Lower leg skin (tissue), 4 donors: Measurements from ENCODE around the gene C17orf67. TPM values are rescaled to one million over a fixed set of nuclear protein-coding genes. Genes with fewer than 3 reads are reported as not detected.
A peak's percentile ranks its signal among the peaks of the same experiment; 100 is the strongest.

Source experiments
- DNase-seq, 2 donors: peaks; one replicate each; pipeline ENCODE4 v3.0.0-alpha.2; 2019; ENCODE audit warnings: low spot score in 2 of 2
- H3K4me3 ChIP-seq: fragments of 200-600 bp; sonication (generic); 2 replicates; pipeline ENCODE4 v1.5.1; 2017; ENCODE audit warnings: mild to moderate bottlenecking, low read depth; ENCODE audit not compliant: poor library complexity, severe bottlenecking
- POLR2A ChIP-seq, 2 donors: fragments of 450-650 bp; IDR thresholded peaks; one replicate each; pipeline ENCODE4 v1.6.1; 2016 to 2017; ENCODE audit warnings: antibody characterized with exemption in 2 of 2, mild to moderate bottlenecking in 1 of 2, moderate library complexity in 1 of 2
- WGBS, 2 donors: methylation state at CpG; one replicate each; pipeline ENCODE4 v1.1.5; 2018; 5-methylcytosine and 5-hydroxymethylcytosine counted together
- intact Hi-C: fragments of 100-400 bp; cut with DNase I; formaldehyde crosslinking; loops from one replicate; pipeline ENCODE4 v1.15.0; 2023; ENCODE audit warnings: low total_unique reads
- total RNA-seq, 4 donors: library from RNA; depleted of rRNA; stranded (reverse); fragments of >200 nt; gene quantifications; one replicate each; pipeline ENCODE4 v1.1.0, GENCODE V29; 2016
- TF ChIP-seq, protein P1 (sequence below), 3 donors: fragments of 450-650 bp; IDR thresholded peaks; one replicate each; pipeline ENCODE4 v1.5.1; 2016; ENCODE audit warnings: antibody characterized with exemption in 3 of 3, mild to moderate bottlenecking in 3 of 3, moderate library complexity in 2 of 3

The C17orf67 gene
- total RNA-seq, 4 donors from 2014 or later, result 0.58 to 1.2 (median 0.88) TPM; not detected in 1

DNA sequence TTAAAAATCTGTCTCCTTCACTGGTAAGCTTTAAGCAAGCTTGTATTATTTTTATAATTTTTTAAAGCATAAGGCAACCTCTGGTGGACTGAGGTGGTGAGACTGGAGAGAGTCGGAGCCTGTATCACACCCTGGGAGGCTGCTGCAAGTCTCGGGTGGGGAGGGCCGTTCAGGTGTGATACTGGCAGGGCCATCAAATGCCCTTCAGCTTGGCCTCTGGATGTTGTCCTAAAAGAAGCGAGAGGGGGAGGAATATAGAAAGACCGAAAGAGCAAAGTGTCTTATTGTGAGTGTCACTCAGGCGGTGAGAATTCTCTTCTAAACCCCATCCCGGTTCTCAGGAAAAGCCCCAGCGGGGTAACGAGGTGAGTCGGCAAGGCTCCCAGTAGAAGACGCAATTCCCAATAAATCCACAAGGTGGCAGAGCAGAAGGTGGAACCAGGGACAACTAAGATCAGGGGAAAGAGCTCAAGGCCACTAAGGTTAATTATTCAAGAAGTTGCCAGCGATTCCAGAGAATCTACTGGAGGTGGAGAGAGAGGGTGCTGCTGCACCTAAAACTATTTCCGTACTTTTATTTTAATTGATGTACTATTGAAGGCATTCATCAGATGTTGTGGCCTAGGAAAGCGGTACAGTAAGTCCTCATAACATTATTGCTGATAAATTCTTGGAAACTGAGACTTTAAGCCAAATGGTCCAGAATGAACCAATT is 14.1 kb downstream of the C17orf67 start:
- no peak for TF ChIP-seq POLR2A (IDR thresholded peaks at IDR 0.05)
- TF ChIP-seq, protein P1, sequence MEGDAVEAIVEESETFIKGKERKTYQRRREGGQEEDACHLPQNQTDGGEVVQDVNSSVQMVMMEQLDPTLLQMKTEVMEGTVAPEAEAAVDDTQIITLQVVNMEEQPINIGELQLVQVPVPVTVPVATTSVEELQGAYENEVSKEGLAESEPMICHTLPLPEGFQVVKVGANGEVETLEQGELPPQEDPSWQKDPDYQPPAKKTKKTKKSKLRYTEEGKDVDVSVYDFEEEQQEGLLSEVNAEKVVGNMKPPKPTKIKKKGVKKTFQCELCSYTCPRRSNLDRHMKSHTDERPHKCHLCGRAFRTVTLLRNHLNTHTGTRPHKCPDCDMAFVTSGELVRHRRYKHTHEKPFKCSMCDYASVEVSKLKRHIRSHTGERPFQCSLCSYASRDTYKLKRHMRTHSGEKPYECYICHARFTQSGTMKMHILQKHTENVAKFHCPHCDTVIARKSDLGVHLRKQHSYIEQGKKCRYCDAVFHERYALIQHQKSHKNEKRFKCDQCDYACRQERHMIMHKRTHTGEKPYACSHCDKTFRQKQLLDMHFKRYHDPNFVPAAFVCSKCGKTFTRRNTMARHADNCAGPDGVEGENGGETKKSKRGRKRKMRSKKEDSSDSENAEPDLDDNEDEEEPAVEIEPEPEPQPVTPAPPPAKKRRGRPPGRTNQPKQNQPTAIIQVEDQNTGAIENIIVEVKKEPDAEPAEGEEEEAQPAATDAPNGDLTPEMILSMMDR (IDR thresholded peaks at IDR 0.05), result peak in 1 of 3 donors; percentile 74
- no peak overlapping the region for H3K4me3 ChIP-seq
- intact Hi-C loops, result loop anchor here (5.0 kb wide), 1 partner anchor 118 kb away; no protein-coding TSS in a partner anchor
- 17% methylated on average over 14 of the region's 14 CpGs for WGBS, 2 donors
- DNase-seq, result peak in 1 of 2 donors; percentile 72

DNA sequence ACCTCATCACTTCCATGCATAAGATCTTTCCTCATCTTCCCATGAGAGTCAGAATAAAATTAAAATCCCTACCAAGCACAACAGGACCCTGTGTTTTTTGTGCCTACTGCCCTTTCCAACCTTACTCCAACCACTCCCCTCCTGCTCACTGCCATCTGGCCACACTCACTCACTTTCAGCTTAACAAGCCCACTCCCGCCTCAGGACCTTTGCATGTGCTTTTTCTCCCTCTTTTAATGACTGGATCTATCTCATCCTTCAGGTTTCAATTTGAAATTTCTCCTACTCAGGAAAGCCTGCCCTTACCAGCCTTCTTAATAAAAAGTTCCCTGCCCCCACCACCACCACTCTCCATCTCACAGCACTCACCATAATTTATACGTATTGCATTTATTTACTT is 14.7 kb downstream of the C17orf67 start:
- DNase-seq, result no peak
- intact Hi-C loops, result no loop called here
- H3K4me3 ChIP-seq, result no peak overlapping the region
- TF ChIP-seq, protein P1 (IDR thresholded peaks at IDR 0.05), result no peak
- no peak for TF ChIP-seq POLR2A (IDR thresholded peaks at IDR 0.05)
- 90 to 95% methylated on average over 2 of the region's 2 CpGs for WGBS, 2 donors

DNA sequence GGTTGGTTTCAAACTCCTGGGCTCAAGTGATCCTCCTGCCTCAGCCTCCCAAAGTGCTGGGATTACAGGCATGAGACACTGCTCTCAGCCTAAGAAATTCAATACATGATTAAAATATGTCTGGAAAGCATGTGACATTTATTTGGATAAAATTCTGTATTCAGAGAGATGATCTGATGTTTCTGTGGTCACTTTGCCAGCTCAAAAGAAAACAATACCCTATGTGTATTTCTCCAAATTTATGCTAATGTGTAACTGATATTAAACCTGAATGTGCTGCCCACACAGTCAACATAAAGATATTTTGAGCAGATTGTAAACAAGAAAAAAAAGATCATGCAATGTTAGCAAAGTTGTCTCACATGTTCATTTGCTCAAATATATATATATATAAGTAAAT is 16.7 kb downstream of the C17orf67 start:
- intact Hi-C loops, result no loop called here
- TF ChIP-seq POLR2A (IDR thresholded peaks at IDR 0.05), result no peak
- TF ChIP-seq, protein P1 (IDR thresholded peaks at IDR 0.05), result no peak
- no peak for DNase-seq
- no peak overlapping the region for H3K4me3 ChIP-seq

DNA sequence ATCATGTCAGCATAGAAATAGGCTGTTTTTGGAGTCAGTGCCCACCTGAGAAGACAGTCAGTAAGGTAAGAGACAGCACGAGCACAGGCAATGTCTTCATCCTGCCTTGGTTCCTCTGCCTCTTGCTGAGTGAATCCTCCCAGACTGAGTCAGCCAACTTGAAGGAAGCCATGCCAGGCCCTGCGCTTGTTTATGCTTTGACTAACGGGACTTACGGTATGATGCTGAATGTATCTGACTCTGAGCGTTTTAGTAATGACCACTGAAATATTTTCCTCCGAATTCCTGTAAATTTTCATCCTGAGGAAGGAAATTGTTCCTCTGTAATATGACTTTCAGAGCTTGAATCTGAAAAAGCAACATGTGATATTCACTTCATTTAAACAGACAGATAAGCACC is 18.0 kb downstream of the C17orf67 start:
- intact Hi-C loops, result no loop called here
- no peak overlapping the region for H3K4me3 ChIP-seq
- 67 to 69% methylated on average over 6 of the region's 6 CpGs for WGBS, 2 donors
- no peak for DNase-seq
- no peak for TF ChIP-seq POLR2A (IDR thresholded peaks at IDR 0.05)
- TF ChIP-seq, protein P1 (IDR thresholded peaks at IDR 0.05), result no peak

DNA sequence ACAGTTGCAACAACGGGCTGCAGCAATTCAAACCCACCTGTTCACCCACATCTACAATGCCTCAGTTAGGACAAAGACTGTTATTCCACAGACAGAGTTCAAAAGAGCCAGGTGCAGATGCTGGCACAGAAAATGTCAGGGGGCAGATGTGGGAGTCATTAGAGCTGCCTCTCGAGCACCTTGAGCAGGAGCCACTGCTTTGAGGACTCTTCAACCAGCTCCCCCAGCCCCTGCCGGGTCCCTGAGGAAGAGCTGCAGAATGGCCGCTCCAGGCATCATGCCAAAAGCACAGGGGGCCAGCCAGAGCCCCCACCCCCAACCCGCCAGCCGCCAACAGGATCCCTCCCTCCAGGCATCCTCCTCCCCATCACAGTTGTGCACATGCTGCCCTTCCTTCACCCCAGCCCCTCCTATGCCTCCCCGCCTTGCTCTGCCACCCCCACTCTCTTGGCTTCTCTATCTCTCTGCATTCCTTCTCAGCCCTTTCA is 20.8 kb downstream of the C17orf67 start:
- H3K4me3 ChIP-seq, result no peak overlapping the region
- WGBS, 2 donors, result 56 to 57% methylated on average over 6 to 7 of the region's 7 CpGs
- TF ChIP-seq, protein P1 (IDR thresholded peaks at IDR 0.05), result no peak
- TF ChIP-seq POLR2A (IDR thresholded peaks at IDR 0.05), result no peak
- no peak for DNase-seq
- intact Hi-C loops, result no loop called here
